NT2/D1 (cell line): ENCODE results near the gene SRPK1.

Experiments used
- YY1 ChIP-seq: IDR thresholded peaks from 2 replicates; pipeline ENCODE4 v1.6.1; 2011; ENCODE audit not compliant: insufficient read length, insufficient read depth
- ZNF274 ChIP-seq: IDR thresholded peaks from 2 replicates; pipeline ENCODE4 v1.6.1; 2011; ENCODE audit warnings: mild to moderate bottlenecking, low read depth, low read length

DNA sequence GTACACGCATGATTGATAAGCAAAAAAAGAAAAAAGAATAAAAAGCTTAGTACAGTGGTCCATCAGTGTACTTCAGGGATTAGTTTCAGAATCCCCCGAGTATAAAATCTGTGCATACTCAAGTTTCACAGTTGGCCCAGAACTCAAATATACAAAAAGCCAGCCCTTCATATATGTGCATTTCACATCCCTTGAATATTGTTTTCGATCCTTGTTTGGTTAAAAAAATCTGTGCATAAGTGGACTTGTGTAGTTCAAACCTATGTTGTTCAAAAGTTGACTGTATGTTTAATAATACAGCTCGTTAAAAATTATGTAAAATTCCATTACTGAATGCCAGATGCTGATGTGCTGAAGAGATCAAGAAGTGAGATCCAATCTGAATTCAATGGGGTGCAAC, 61.5 kb downstream of the SRPK1 start:
- no peak for TF ChIP-seq YY1
- no peak for TF ChIP-seq ZNF274
